NCI-H2227 treated with DMSO at 0.1 percent for 48 hours (cell line): Measurements from ENCODE around the gene OAT.

Experiments used
- DNase-seq: peaks from one replicate; lab custom pipeline; 2025; lab: John Stamatoyannopoulos, UW

OAT gene

GRCh38 chr10:124353091-124353815, 65.5 kb downstream of the OAT start:
- DNase-seq: no peak

DNA sequence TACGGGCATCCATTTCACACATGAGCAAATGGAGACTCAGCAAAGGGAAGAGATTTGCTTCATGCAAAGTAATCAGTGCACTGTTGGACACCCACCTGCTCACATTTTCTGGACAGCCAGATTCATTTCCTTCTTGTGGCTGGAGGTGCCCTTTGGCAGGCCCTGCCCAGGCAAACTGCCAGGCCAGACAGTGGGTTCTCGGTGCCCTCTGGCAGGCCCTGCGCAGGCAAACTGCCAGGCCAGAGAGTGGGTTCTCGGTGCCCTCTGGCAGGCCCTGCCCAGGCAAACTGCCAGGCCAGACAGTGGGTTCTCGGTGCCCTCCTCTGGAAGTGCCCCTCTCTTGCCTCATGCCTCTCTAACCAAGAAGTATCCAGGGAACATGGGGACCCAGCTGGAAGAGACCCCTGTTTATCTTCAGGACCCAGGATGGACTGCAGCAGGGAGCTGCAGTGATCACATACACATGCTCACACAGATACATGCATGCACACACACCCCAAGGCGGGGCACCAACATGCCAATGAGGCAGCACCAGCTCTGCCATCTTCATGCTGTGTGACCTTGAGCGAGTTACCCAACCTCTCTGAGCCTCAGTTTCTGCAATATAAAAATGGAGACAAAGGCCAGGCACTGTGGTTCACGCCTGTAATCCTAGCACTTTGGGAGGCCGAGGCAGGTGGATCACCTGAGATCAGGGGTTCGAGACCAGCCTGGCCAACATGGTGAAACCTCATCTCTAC, 67.1 kb downstream of the OAT start:
- no peak for DNase-seq

- DNase-seq: no peak
These were observed 67.9 kb downstream of the OAT start for GRCh38 chr10:124350806-124351205.

DNA sequence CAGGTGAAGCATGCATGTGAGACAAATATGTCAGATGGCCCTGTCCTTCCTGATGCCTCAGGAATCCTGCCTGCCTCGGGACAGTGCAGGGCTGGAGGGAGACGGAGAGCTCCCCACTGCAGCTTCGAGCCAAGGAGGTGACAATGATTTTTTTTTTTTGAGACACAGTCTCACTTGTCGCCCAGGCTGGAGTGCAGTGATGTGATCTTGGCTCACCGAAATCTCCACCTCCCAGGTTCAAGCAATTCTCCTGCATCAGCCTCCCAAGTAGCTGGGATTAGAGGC, 68.8 kb downstream of the OAT start:
- DNase-seq: no peak

GRCh38 chr10:124349231-124349995, 69.3 kb downstream of the OAT start:
- DNase-seq: no peak

DNA sequence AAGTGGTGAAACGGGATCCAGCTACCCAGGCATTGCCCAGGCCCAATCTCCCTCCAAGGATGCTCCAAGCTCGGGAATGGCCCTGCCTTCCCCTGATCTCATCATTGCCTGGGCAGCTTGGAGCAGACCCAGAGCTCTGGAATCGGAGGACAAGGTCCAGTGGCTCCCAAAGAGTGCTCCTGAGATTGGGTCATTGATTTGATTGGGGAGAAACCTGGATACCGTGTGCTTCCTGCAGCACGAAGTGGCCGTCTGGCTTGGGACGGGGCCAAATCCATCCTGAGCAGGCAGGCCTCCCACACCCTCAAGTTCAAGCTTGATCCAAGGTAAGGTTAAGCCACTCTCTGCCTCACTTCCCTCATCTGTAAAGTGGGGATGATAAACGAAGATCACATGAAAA, 69.9 kb downstream of the OAT start:
- DNase-seq: no peak

DNA sequence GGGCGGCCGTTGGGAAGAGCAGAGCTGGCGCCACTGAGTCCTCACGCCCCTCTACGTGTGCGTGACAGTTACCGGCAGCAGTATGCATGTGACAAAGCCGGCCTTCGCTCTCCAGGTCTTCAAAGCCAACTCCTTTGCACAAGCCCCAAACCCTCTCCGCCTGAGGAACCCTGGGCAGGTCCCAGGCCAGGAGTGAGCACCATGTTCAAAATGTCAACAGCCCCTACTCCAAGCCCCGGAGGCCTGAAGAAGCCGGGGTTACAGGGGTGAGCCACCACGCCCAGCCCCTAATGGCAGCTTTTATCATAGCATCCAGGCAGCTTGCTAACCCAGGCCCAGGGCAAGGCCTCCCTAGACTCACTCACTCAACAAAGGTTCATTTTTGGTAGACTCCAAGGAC, 70.8 kb downstream of the OAT start:
- no peak for DNase-seq
